Keratinocyte (primary cell): ENCODE data around the gene PRDX1. TPM values are rescaled to one million over a fixed set of nuclear protein-coding genes. Genes with fewer than 3 reads are reported as not detected.
A peak's percentile ranks its signal among the peaks of the same experiment; 100 is the strongest.

Experiments
- DNase-seq: peaks from one replicate; pipeline ENCODE4 v3.0.0-alpha.2; 2011; ENCODE audit warnings: low read depth, missing footprints, low spot score
- FAIRE-seq: peaks from 2 replicates; lab custom pipeline; 2011; peaks lifted over from hg19 to GRCh38; lab: Jason Lieb, UNC
- H2AFZ ChIP-seq: 2 replicates; pipeline ENCODE4 v1.6.0; 2012; ENCODE audit warnings: low read length, control low read depth, inconsistent platforms; ENCODE audit not compliant: control insufficient read depth
- H3K27ac ChIP-seq: 2 replicates; pipeline ENCODE4 v1.5.1; 2011; ENCODE audit warnings: low read length; ENCODE audit not compliant: control insufficient read depth, insufficient read depth
- H3K27me3 ChIP-seq: 3 replicates; pipeline ENCODE4 v1.6.0; 2011; ENCODE audit warnings: low read length; ENCODE audit not compliant: control insufficient read depth, insufficient read depth; ENCODE audit errors: extremely low read depth
- H3K36me3 ChIP-seq, 2 experiments: 2 replicates in 1 of 2; 3 replicates in 1 of 2; pipeline ENCODE4 v1.5.1; 2011; ENCODE audit warnings: low read length in 2 of 2, mild to moderate bottlenecking in 1 of 2; ENCODE audit not compliant: control insufficient read depth in 2 of 2, insufficient read depth in 2 of 2; ENCODE audit errors: extremely low read depth in 1 of 2
- H3K4me1 ChIP-seq: 3 replicates; pipeline ENCODE4 v1.5.1; 2011; ENCODE audit warnings: low read length; ENCODE audit not compliant: control insufficient read depth, insufficient read depth; ENCODE audit errors: extremely low read depth
- H3K4me2 ChIP-seq: 3 replicates; pipeline ENCODE4 v1.6.0; 2011; ENCODE audit warnings: low read depth, low read length; ENCODE audit not compliant: control insufficient read depth, insufficient read depth; ENCODE audit errors: extremely low read depth
- H3K4me3 ChIP-seq, 3 experiments: fragments of 200-600 bp in 1 of 3; sonication (generic) in 1 of 3; 2 replicates in 2 of 3; 3 replicates in 1 of 3; pipeline ENCODE4 v1.5.1; 2011 to 2016; ENCODE audit warnings: low read length in 3 of 3, mild to moderate bottlenecking in 3 of 3, control low read depth in 2 of 3, inconsistent platforms in 1 of 3, low read depth in 1 of 3, mixed read lengths in 1 of 3, mixed run types in 1 of 3, moderate library complexity in 1 of 3; ENCODE audit not compliant: control insufficient read depth in 2 of 3, insufficient read depth in 2 of 3; ENCODE audit errors: extremely low read depth in 1 of 3
- H3K79me2 ChIP-seq: 2 replicates; pipeline ENCODE4 v1.6.0; 2012; ENCODE audit warnings: low read length; ENCODE audit not compliant: control insufficient read depth, insufficient read depth
- H3K9ac ChIP-seq: 3 replicates; pipeline ENCODE4 v1.6.0; 2011; ENCODE audit warnings: low read length; ENCODE audit not compliant: control insufficient read depth, insufficient read depth; ENCODE audit errors: extremely low read depth
- H3K9me1 ChIP-seq: 3 replicates; pipeline ENCODE4 v1.6.0; 2011; ENCODE audit warnings: low read length; ENCODE audit not compliant: control insufficient read depth, insufficient read depth; ENCODE audit errors: extremely low read depth
- H3K9me3 ChIP-seq: 2 replicates; pipeline ENCODE4 v1.5.1; 2012; ENCODE audit warnings: low read depth, low read length; ENCODE audit not compliant: control insufficient read depth
- H4K20me1 ChIP-seq: 3 replicates; pipeline ENCODE4 v1.6.0; 2011; ENCODE audit warnings: low read length; ENCODE audit not compliant: control insufficient read depth, insufficient read depth; ENCODE audit errors: extremely low read depth
- CTCF ChIP-seq, 3 experiments: IDR thresholded peaks in 1 of 3; conservative IDR thresholded peaks in 1 of 3; optimal IDR thresholded peaks in 1 of 3; 2 replicates in 2 of 3; 3 replicates in 1 of 3; pipeline versions ENCODE3 to v1.5.1; 2011; ENCODE audit warnings: low read length in 3 of 3, mild to moderate bottlenecking in 3 of 3, moderate library complexity in 2 of 3, control low read depth in 1 of 3, inconsistent platforms in 1 of 3; ENCODE audit not compliant: insufficient read depth in 2 of 3; ENCODE audit errors: extremely low read depth in 1 of 3
- EZH2 ChIP-seq: IDR thresholded peaks from one replicate; pipeline ENCODE4 v1.6.1; 2012; ENCODE audit warnings: inconsistent platforms, mild to moderate bottlenecking, low read length, moderate library complexity
- dilution Hi-C: fragments of 300-500 bp; cut with MboI; formaldehyde crosslinking; loops from one replicate; pipeline ENCODE4 v1.7.0; 2020; ENCODE audit warnings: low sequenced_read_pairs; ENCODE audit not compliant: extremely low pct_ligation_motif_present
- polyA plus RNA-seq, 5 experiments: library from polyadenylated mRNA; depleted of rRNA in 3 of 5; stranded (reverse) in 3 of 5; stranded (forward) in 1 of 5; unstranded in 1 of 5; fragments of >200 nt; gene quantifications; 1 replicate in 1 of 5; 2 replicates in 3 of 5; 3 replicates in 1 of 5; pipeline versions ENCODE4 v1.2.1 to v1.2.3, GENCODE V29; 2011 to 2012; ENCODE audit warnings: missing spikeins in 2 of 5, low read depth in 1 of 5, low replicate concordance in 1 of 5

Gene PRDX1
- polyA plus RNA-seq, 1 donor (not counting 4 experiments of a cell fraction or from before 2014, with no cell fraction given) = 1,251 TPM

- Histone ChIP-seq H2AFZ (no peak overlapping the region), H3K9me1 (no peaks in the 10 kb centered on the region), H3K27me3 (no peaks in the 10 kb centered on the region), H3K27ac (no peak overlapping the region), H3K36me3 (no peaks in the 10 kb centered on the region), H3K79me2 (no peaks in the 10 kb centered on the region), H3K9ac (no peak overlapping the region), H4K20me1 (no peaks in the 10 kb centered on the region), H3K4me3 (no peak overlapping the region), H3K9me3 (no peaks in the 10 kb centered on the region), H3K4me1 (peaks cover 6% of the 10 kb centered on the region), H3K4me2 (no peak overlapping the region)
- DNase-seq (no peak), FAIRE-seq (no peak)
- TF ChIP-seq CTCF (optimal IDR thresholded peaks at IDR 0.05 in 1 of 3, IDR thresholded peaks at IDR 0.05 in 1 of 3, conservative IDR thresholded peaks at IDR 0.05 in 1 of 3; ENCODE audit: extremely low read depth in 1 of 3, insufficient read depth in 2 of 3, low read length in 3 of 3) = no peak
- no peak for TF ChIP-seq EZH2
- dilution Hi-C loops = no loop called here
These were observed 15.2 kb upstream of the PRDX1 start for GRCh38 chr1:45536886-45537285.

GRCh38 chr1:45535988-45536766, 14.5 kb upstream of the PRDX1 start:
- Histone ChIP-seq H3K27ac (no peak overlapping the region), H2AFZ (no peak overlapping the region), H3K79me2 (no peaks in the 10 kb centered on the region), H3K9ac (no peak overlapping the region), H4K20me1 (no peaks in the 10 kb centered on the region), H3K27me3 (no peaks in the 10 kb centered on the region), H3K36me3 (no peaks in the 10 kb centered on the region), H3K9me3 (no peaks in the 10 kb centered on the region), H3K9me1 (no peaks in the 10 kb centered on the region), H3K4me3 (no peak overlapping the region), H3K4me2 (no peak overlapping the region), H3K4me1 (peaks cover 6% of the 10 kb centered on the region)
- FAIRE-seq (peak; percentile 92), DNase-seq (no peak)
- TF ChIP-seq EZH2 = no peak
- TF ChIP-seq CTCF (optimal IDR thresholded peaks at IDR 0.05 in 1 of 3, IDR thresholded peaks at IDR 0.05 in 1 of 3, conservative IDR thresholded peaks at IDR 0.05 in 1 of 3; ENCODE audit: extremely low read depth in 1 of 3, insufficient read depth in 2 of 3, low read length in 3 of 3) = no peak
- dilution Hi-C loops = no loop called here
